Fibroblast of lung (primary cell): ENCODE data around the gene IBA57. TPM values are rescaled to one million over a fixed set of nuclear protein-coding genes. Genes with fewer than 3 reads are reported as not detected.

ENCODE experiments used
- DNase-seq, 2 donors: peaks; one replicate each; pipeline versions ENCODE4 v3.0.0 to v3.0.0-alpha.2; 2010; ENCODE audit warnings: low read depth in 2 of 2
- H2AFZ ChIP-seq: 2 replicates; pipeline ENCODE4 v1.5.1; 2012; ENCODE audit warnings: low read length, control low read depth, inconsistent platforms
- H3K27ac ChIP-seq: 2 replicates; pipeline ENCODE4 v1.5.1; 2011; ENCODE audit warnings: low read length, control low read depth; ENCODE audit not compliant: insufficient read depth
- H3K27me3 ChIP-seq: 2 replicates; pipeline ENCODE4 v1.5.1; 2011; ENCODE audit warnings: mild to moderate bottlenecking, low read length; ENCODE audit not compliant: control insufficient read depth, insufficient read depth
- H3K36me3 ChIP-seq: 2 replicates; pipeline ENCODE4 v1.5.1; 2011; ENCODE audit warnings: low read length; ENCODE audit not compliant: control insufficient read depth, insufficient read depth
- H3K4me1 ChIP-seq: 2 replicates; pipeline ENCODE4 v1.5.1; 2011; ENCODE audit warnings: low read length; ENCODE audit not compliant: control insufficient read depth, insufficient read depth; ENCODE audit errors: extremely low read depth
- H3K4me2 ChIP-seq: 2 replicates; pipeline ENCODE4 v1.5.1; 2011; ENCODE audit warnings: low read length, control low read depth; ENCODE audit not compliant: insufficient read depth; ENCODE audit errors: extremely low read depth
- H3K4me3 ChIP-seq, 4 experiments: fragments of 200-600 bp in 1 of 4; sonication (generic) in 1 of 4; replicated peaks in 1 of 4; 2 replicates each; pipeline ENCODE4 v1.5.1; 2011 to 2016; ENCODE audit warnings: low read length in 4 of 4, low read depth in 3 of 4, mild to moderate bottlenecking in 3 of 4, control low read depth in 2 of 4, inconsistent platforms in 1 of 4, mixed read lengths in 1 of 4; ENCODE audit not compliant: insufficient read depth in 1 of 4; ENCODE audit errors: control extremely low read depth in 1 of 4
- H3K79me2 ChIP-seq: 2 replicates; pipeline ENCODE4 v1.5.1; 2012; ENCODE audit warnings: mild to moderate bottlenecking, low read length, inconsistent platforms; ENCODE audit not compliant: control insufficient read depth, insufficient read depth
- H3K9ac ChIP-seq: 2 replicates; pipeline ENCODE4 v1.5.1; 2011; ENCODE audit warnings: mild to moderate bottlenecking, low read length, control low read depth; ENCODE audit not compliant: insufficient read depth
- H3K9me3 ChIP-seq: 2 replicates; pipeline ENCODE4 v1.5.1; 2012; ENCODE audit warnings: low read depth, low read length; ENCODE audit not compliant: control insufficient read depth, insufficient read depth
- H4K20me1 ChIP-seq: 2 replicates; pipeline ENCODE4 v1.5.1; 2011; ENCODE audit warnings: low read length; ENCODE audit not compliant: control insufficient read depth, insufficient read depth; ENCODE audit errors: extremely low read depth
- EZH2 ChIP-seq: IDR thresholded peaks from 2 replicates; pipeline ENCODE4 v1.5.1; 2012; ENCODE audit warnings: low read length, control low read depth, mild to moderate bottlenecking; ENCODE audit errors: missing control alignments
- polyA plus RNA-seq, 2 donors: library from polyadenylated mRNA; depleted of rRNA in 1 of 2; stranded (reverse) in 1 of 2; unstranded in 1 of 2; fragments of >200 nt; gene quantifications; 2 replicates each; pipeline ENCODE4 v1.2.1, GENCODE V29; 2011 to 2012; ENCODE audit warnings: missing spikeins in 1 of 2
- total RNA-seq: library from RNA; depleted of rRNA; stranded (reverse); fragments of >200 nt; gene quantifications from 2 replicates; pipeline ENCODE4 v1.2.1, GENCODE V29; 2014
- TF ChIP-seq, protein P1 (sequence below), 2 donors: IDR thresholded peaks in 1 of 2; conservative IDR thresholded peaks in 1 of 2; 1 replicate in 1 of 2; 2 replicates in 1 of 2; pipeline ENCODE4 v1.5.1; 2011 to 2012; ENCODE audit warnings: low read length in 2 of 2, control low read depth in 1 of 2, inconsistent platforms in 1 of 2, low read depth in 1 of 2, mild to moderate bottlenecking in 1 of 2

IBA57 gene
- total and polyA plus RNA-seq, 2 donors (not counting 1 experiment from before 2014, with no cell fraction given): 1.4 to 3.8 TPM

DNA sequence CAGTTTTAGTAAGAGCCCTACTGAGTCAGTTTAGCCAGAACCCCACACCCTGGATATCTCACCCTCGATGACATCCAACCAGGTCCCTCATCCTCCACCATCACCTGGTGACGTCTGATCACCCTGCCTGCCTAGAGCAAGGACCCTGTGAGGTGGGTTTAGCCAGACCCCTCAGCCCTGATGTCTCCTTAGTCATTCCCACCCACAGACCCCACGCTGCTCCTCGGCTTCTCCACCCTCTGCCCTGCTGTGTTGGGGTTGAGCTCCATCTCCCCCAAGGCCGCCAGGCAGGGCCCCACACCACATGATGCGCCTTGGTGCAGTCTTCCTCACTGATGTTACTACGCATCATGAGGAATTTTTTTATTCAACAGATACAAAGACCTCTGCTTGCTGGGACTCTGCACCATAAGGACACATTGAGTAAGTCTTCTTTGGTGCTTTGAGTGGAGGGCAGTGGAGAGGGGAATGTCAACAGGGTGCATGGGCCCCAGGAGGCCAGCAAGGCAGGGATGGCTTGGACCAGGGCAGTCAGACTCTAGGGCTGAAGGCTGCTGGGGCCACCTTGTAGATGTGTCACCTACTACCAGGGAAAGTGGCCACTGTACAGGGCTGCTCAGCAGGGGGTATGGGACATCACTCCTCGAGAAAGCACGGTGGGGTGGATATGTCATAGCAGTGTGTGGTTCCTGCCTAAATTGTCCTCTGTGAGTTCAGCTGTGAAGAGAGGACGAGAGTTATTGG, 1.7 kb upstream of the IBA57 start:
- TF ChIP-seq EZH2: no peak
- TF ChIP-seq, protein P1, sequence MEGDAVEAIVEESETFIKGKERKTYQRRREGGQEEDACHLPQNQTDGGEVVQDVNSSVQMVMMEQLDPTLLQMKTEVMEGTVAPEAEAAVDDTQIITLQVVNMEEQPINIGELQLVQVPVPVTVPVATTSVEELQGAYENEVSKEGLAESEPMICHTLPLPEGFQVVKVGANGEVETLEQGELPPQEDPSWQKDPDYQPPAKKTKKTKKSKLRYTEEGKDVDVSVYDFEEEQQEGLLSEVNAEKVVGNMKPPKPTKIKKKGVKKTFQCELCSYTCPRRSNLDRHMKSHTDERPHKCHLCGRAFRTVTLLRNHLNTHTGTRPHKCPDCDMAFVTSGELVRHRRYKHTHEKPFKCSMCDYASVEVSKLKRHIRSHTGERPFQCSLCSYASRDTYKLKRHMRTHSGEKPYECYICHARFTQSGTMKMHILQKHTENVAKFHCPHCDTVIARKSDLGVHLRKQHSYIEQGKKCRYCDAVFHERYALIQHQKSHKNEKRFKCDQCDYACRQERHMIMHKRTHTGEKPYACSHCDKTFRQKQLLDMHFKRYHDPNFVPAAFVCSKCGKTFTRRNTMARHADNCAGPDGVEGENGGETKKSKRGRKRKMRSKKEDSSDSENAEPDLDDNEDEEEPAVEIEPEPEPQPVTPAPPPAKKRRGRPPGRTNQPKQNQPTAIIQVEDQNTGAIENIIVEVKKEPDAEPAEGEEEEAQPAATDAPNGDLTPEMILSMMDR (conservative IDR thresholded peaks at IDR 0.05 in 1 of 2, IDR thresholded peaks at IDR 0.05 in 1 of 2; ENCODE audit: low read depth in 1 of 2, low read length in 2 of 2): no peak
- H3K4me1 ChIP-seq: peaks cover 3% of the 10 kb centered on the region
- no peaks in the 10 kb centered on the region for H3K36me3 ChIP-seq
- H3K27me3 ChIP-seq: no peaks in the 10 kb centered on the region
- H2AFZ ChIP-seq: no peak overlapping the region
- H3K4me3 ChIP-seq: no peak overlapping the region
- no peak overlapping the region for H3K27ac ChIP-seq
- DNase-seq: no peak
- no peaks in the 10 kb centered on the region for H3K79me2 ChIP-seq
- no peak overlapping the region for H3K4me2 ChIP-seq
- no peak overlapping the region for H3K9ac ChIP-seq
- no peaks in the 10 kb centered on the region for H4K20me1 ChIP-seq
- H3K9me3 ChIP-seq: no peaks in the 10 kb centered on the region

DNA sequence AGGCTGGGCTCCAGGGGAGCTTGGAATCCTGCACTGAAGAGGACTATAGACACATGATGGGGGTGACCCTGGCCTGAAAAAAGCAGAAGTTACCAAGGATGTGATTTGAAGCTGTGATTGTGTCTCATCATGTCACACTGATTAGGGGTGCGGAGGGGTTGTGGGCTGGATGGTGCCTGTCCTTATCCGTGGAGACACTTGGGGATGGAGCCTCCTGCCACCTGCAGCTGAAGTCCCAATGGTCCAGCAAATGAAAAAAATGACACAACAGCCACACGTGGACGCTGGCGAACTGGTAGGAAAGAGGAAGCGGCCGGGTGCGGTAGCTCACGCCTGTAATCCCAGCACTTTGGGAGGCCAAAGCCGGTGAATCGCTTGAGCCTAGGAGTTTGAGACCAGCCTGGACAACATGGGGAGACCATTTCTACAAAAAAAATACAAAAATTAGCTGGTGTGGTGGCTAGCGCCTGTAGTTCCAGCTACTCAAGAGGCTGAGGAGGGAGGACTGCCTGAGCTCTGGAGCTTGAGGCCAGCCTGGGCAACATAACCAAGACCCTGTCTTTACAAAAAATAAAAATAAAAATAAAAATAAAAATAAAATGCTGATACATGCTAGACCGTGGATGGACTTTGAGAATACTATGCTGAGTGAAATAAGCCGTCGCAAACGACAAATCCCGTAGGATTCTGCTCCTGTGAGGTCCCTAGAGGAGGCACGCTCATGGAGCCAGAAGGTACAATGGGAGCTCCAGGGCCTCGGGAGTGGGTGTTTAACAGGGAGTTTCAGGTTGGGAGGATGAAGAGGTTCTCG, 838 bp upstream of the IBA57 start:
- no peaks in the 10 kb centered on the region for H3K9me3 ChIP-seq
- H3K9ac ChIP-seq: peak overlapping the region; percentile 63
- no peaks in the 10 kb centered on the region for H3K27me3 ChIP-seq
- H3K79me2 ChIP-seq: no peaks in the 10 kb centered on the region
- TF ChIP-seq, protein P1 (conservative IDR thresholded peaks at IDR 0.05 in 1 of 2, IDR thresholded peaks at IDR 0.05 in 1 of 2; ENCODE audit: low read depth in 1 of 2, low read length in 2 of 2): no peak
- no peak for TF ChIP-seq EZH2
- H3K4me2 ChIP-seq: peak overlapping the region; percentile 96
- peak overlapping the region; percentile 91 for H3K27ac ChIP-seq
- H3K4me3 ChIP-seq: peak overlapping the region; percentile 58 to 80 (median 66)
- peak overlapping the region; percentile 72 for H2AFZ ChIP-seq
- H3K36me3 ChIP-seq: no peaks in the 10 kb centered on the region
- no peaks in the 10 kb centered on the region for H4K20me1 ChIP-seq
- H3K4me1 ChIP-seq: peaks cover 3% of the 10 kb centered on the region
- no peak for DNase-seq

DNA sequence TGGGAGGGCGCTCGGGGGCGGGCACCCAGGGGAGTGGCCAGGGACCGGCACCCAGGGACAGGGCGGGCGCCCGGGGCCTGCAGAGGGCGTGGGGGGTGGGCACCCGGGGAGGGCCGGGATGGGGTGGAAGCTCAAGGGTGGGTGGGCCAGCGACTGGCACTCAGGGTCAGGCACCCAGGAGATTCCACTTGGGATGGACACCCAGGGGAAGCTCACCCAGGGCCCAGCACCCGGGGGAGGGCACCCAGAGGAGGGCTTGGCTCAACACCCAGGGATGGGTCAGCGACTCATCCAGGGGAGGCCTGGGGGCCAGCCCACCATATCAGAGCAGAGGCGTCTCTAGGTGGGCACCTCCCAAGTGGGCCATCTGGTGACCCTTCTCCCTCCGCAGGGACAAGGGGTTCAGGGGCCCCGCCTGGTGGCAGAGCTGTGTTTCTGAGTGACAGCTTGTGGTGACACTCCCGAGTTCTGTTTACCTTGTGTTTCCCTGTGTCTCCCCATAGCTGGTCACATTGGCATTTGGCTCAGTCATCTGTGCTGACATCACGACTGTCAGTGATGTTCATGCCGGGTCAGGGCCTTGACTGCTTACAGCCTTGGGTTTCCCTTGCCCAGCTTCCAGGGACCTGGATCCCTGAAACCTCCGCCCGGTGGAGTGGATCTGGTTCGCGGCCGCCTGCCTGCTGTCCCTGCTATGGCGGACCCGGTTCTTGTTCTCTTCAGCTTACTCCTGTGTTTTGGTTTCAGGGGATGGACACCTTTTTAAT, 749 bp downstream of the IBA57 start:
- H3K4me3 ChIP-seq: peak overlapping the region; percentile 44 to 78 (median 58)
- no peak for TF ChIP-seq EZH2
- TF ChIP-seq, protein P1 (conservative IDR thresholded peaks at IDR 0.05 in 1 of 2, IDR thresholded peaks at IDR 0.05 in 1 of 2; ENCODE audit: low read depth in 1 of 2, low read length in 2 of 2): peak; percentile 31 to 39
- H3K9me3 ChIP-seq: no peaks in the 10 kb centered on the region
- no peaks in the 10 kb centered on the region for H3K36me3 ChIP-seq
- peaks cover 3% of the 10 kb centered on the region for H3K4me1 ChIP-seq
- peak overlapping the region; percentile 100 for H3K9ac ChIP-seq
- peak; percentile 52 to 54 for DNase-seq
- H3K79me2 ChIP-seq: no peaks in the 10 kb centered on the region
- H4K20me1 ChIP-seq: no peaks in the 10 kb centered on the region
- peak overlapping the region; percentile 80 for H3K4me2 ChIP-seq
- H3K27ac ChIP-seq: peak overlapping the region; percentile 89
- H2AFZ ChIP-seq: peak overlapping the region; percentile 1
- H3K27me3 ChIP-seq: no peaks in the 10 kb centered on the region
